GM18526 (cell line): ENCODE measurements around the gene TOP3B.

Experiments used
- POLR2A ChIP-seq: IDR thresholded peaks from 3 replicates; pipeline ENCODE4 v1.6.1; 2011; ENCODE audit not compliant: insufficient read length; ENCODE audit errors: extremely low read depth

The TOP3B gene

DNA sequence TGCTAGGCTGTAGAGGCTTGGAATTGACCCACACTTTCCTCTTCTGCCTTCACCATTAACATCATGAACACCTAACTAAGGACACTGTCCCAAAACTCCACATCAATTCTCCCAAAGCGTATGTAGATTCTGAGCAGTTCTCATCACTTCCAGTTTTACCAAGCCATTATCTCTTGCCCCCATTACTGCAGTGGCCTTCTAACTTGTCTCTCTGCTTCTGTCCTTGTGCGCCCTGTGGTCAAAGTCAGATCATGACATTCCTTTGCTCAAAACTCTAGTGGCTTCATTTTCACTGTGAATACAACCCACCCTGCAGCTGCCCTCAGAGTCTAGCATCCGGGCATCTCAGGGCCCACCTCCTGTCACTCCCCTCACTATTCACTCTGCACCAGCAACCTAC, 13.1 kb upstream of the TOP3B start:
- no peak for TF ChIP-seq POLR2A

GRCh38 chr22:21994881-21995444, 12.4 kb upstream of the TOP3B start:
- no peak for TF ChIP-seq POLR2A

DNA sequence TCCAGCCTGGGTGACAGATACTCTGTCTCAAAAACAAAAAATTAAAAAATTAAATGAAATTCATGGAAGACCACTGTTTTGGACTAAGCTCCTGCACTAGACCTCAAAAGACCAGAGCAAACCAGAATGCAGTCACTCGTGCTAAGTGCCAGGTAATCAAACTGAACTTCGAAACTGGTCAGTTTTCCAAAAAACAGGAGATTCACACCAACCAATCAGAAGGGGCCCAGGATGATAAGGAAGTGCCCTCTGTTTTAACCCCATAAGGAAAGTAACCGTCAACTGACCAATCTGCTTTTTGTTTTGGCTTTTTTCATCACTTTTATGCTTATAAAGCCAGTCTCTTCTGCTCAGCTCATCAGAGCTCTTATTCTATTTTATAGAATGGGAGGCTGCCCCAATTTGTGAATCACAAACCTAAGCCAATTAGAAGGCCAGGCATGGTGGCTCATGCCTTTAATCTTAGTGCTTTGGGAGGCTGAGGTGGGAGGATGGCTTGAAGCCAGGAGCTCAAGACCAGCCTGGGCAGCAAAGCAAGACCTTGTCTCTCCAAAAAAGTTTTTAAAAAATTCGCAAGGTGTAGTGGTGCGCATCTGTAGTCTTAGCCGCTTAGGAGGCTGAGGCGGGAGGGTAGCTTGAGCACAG, 10.1 kb upstream of the TOP3B start:
- no peak for TF ChIP-seq POLR2A

GRCh38 chr22:21991774-21992173, 9.2 kb upstream of the TOP3B start:
- no peak for TF ChIP-seq POLR2A

GRCh38 chr22:21991304-21991596, 8.7 kb upstream of the TOP3B start:
- no peak for TF ChIP-seq POLR2A

- no peak for TF ChIP-seq POLR2A
These were observed 8.1 kb upstream of the TOP3B start for GRCh38 chr22:21990445-21991303.

GRCh38 chr22:21989049-21989448, 6.5 kb upstream of the TOP3B start:
- no peak for TF ChIP-seq POLR2A

DNA sequence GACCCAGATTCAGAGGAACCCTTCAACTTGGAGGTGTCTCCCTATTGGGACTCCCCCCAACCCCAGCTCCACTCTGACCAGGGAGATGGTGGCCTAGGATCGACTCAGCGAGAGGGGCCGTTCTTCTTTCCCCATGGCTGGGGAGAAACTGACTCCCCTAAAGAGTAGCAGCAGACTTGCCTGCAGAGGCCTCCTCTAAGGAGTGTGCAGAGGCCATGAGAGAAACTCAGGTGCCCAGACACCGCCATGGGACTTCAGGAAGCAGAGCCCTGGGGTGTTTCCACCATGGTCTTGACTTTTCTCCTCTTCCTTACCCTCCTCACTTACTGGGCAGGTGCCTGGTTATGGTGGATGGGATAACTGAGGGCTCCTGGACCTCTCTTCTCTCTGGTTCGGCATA, 2.6 kb upstream of the TOP3B start:
- no peak for TF ChIP-seq POLR2A

DNA sequence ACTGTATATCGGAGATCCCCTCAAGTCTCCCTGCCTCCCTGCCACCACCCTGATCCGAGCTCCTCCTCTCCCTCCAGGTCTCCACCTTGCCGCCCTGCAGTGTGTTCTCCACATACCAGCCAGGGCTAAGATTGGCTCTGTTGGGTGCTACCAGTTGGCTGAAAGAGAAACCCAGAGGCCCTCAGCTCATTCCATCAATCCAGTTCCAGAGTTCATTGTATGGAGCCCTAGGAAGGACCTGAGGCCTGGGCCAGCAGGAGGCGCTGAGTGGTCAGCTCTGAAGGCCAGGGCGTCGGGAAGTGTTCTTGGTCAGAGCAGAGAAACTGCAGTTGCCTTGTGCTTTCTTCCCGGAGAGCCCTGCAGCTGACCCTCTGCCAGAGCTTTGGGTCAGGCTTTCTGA, 2.2 kb upstream of the TOP3B start:
- TF ChIP-seq POLR2A = no peak

- no peak for TF ChIP-seq POLR2A
These were observed 713 bp downstream of the TOP3B start for GRCh38 chr22:21981874-21982273.

DNA sequence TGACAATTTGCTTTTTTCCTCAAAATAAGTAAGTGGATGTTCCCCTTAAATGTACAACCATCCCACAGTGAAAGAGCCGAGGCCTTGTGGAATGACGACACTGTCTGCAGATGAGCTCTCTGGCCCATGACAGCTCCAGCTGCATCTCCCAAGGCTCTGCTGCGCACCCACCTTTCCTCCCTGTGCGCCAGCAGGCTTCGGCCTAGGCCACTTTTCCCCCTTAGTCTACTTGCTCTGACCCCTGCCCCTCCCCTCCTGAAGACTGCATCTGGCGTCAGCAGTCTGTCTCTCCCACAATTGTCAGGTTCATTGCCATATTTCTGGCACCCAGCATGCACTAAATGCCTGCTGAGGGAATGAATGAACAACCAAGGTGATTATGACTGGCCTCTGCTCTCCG, 2.0 kb downstream of the TOP3B start:
- no peak for TF ChIP-seq POLR2A

GRCh38 chr22:21978564-21979386, 3.8 kb downstream of the TOP3B start:
- TF ChIP-seq POLR2A = no peak

DNA sequence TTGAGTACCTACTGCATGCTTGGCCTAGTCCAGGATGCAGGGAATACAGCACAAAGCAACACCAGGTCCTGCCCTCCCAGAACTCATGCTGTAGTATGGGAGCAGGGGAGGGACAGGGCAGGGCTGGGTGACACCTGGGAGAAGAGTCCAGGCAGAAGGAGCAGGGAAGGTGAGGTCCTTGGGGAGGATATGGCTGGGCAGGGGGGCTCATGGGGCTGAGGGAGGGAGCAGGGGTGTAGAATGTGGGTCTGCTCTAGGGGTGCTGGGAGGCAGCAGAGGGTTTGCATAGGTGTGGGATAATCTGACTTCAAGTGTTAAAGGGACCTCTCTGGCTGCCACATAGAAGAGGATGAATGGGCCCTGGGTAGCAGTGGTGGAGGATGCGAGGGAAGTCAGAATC, 4.8 kb downstream of the TOP3B start:
- no peak for TF ChIP-seq POLR2A

GRCh38 chr22:21975854-21976345, 6.7 kb downstream of the TOP3B start:
- TF ChIP-seq POLR2A = no peak

DNA sequence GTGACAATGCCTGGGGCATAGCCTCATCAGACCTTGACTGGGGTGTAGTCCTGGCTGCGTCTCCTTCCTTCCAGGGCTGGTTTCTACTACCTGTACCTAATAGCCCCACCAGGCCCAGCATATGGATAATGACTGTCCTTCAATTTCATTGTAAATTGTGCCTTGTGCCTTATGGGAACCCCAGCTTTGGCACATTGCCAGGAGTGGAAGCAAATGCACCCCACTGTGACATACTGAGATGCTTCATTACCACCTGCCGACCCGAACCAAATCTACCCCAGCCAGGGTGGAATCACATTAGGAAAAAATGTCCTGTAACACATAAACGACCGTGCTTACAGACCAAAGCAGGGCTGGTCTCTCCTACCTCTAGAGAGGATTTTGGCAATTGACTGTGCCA, 7.3 kb downstream of the TOP3B start:
- TF ChIP-seq POLR2A = no peak
